Ovary (tissue), 3 donors: ENCODE results near the gene PLEKHM3.

Experiments used
- EP300 ChIP-seq: sonication (generic); formaldehyde crosslinking; IDR thresholded peaks from one replicate; pipeline ENCODE4 v1.6.1; 2017; ENCODE audit warnings: antibody characterized with exemption
- POLR2A ChIP-seq: fragments of 450-650 bp; IDR thresholded peaks from one replicate; pipeline ENCODE4 v1.6.1; 2017; ENCODE audit warnings: antibody characterized with exemption, mild to moderate bottlenecking, moderate library complexity
- TF ChIP-seq, protein P1 (sequence below), 3 donors: fragments of 450-650 bp in 2 of 3; fragments of 200-600 bp in 1 of 3; IDR thresholded peaks; one replicate each; pipeline versions ENCODE4 v1.5.1 to v1.8.0; 2016 to 2022; ENCODE audit warnings: antibody characterized with exemption in 3 of 3, mild to moderate bottlenecking in 1 of 3
- donor health status: DM: no; HTN: no; CAD: no.

DNA sequence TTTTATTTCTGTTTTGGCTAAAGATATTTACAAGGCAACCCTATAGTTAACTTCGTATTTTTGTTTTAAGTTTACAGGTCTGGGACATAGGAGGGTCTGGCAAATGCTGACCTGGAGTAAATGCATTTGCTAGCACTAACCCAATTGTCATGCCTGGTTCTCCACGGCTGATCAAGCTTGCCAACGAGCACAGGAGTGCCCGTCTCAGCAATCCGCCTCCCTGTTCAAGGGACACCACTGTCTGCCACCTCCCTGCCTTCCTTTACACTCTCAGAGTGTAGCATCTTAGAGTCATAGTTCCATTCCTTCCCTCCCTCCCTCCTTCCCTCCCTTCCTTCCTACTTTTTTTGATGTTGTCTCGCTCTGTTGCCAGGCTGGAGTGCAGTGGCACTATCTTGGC is 104.6 kb downstream of the PLEKHM3 start:
- TF ChIP-seq, protein P1, sequence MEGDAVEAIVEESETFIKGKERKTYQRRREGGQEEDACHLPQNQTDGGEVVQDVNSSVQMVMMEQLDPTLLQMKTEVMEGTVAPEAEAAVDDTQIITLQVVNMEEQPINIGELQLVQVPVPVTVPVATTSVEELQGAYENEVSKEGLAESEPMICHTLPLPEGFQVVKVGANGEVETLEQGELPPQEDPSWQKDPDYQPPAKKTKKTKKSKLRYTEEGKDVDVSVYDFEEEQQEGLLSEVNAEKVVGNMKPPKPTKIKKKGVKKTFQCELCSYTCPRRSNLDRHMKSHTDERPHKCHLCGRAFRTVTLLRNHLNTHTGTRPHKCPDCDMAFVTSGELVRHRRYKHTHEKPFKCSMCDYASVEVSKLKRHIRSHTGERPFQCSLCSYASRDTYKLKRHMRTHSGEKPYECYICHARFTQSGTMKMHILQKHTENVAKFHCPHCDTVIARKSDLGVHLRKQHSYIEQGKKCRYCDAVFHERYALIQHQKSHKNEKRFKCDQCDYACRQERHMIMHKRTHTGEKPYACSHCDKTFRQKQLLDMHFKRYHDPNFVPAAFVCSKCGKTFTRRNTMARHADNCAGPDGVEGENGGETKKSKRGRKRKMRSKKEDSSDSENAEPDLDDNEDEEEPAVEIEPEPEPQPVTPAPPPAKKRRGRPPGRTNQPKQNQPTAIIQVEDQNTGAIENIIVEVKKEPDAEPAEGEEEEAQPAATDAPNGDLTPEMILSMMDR (IDR thresholded peaks at IDR 0.05): no peak
- no peak for TF ChIP-seq POLR2A
- no peak for TF ChIP-seq EP300
